HG03025 (cell line): ENCODE results near the gene FAM120C.

Experiments used
- ATAC-seq: cut with Tn5 transposase; IDR thresholded peaks from one replicate; pipeline ENCODE4 v1.9.1; 2021; ENCODE audit warnings: mild to moderate bottlenecking, moderate library complexity; ENCODE audit not compliant: unreplicated experiment, low FRiP score

Gene FAM120C

GRCh38 chrX:54166915-54167314 is 16.1 kb downstream of the FAM120C start:
- ATAC-seq, result no peak

GRCh38 chrX:54157561-54157960 is 25.5 kb downstream of the FAM120C start:
- no peak for ATAC-seq

- no peak for ATAC-seq
These were observed 48.8 kb downstream of the FAM120C start for GRCh38 chrX:54134269-54134668.

DNA sequence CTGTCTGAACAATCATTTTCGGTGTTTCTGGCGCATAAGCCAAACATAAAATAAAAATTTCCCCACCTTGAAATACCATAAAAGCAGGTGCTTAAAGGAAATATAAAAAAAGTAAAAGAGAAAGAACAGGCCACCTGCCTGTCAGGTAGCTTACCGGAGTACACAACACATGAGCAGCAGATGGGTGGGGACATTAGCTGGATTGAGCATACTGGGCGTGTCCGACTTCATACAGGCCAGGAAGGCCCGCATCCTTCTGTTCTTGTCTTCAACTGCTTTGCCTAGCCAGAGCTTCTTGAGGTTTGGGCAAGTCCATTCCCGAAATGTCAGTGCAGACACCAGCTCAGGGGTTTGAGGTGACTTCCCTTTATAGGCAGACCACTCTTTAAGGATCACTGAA is 66.7 kb downstream of the FAM120C start:
- no peak for ATAC-seq

DNA sequence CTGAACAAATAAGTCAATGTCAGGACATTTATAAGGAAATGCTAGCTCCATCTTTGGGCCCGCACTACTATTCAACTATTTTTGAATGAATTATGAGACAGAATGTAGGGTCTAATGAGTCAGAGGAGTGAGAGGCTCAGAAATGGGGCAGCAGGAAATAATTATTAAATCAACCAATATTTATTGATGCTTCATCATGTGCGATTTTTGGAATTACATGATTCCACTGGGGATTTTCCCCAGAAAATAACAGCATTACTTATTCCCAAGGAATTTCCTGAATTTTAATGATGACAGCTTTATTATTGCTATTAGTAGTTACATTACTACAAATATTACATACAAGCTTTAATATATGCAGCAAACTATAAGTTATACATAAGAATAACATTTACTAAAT is 89.5 kb downstream of the FAM120C start:
- ATAC-seq, result no peak

DNA sequence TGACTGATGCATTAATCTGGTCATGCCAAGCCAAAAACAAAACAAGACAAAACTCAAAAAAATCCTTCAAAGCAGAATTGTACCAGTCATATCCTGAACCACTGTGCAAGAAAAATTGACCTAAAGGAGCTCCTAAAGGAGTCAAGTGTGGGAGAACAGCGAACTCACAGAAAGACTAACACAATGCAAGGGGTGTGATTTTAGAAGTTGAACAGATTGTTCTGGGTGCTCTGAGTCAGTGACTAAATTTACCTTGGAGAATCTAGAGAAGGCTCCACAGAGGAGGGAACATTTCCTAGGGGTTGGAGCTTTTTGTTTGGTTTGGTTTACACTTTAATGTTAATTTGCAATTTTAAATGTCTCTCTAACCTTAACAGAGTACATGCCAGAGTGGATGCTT is 89.9 kb downstream of the FAM120C start:
- ATAC-seq, result no peak

DNA sequence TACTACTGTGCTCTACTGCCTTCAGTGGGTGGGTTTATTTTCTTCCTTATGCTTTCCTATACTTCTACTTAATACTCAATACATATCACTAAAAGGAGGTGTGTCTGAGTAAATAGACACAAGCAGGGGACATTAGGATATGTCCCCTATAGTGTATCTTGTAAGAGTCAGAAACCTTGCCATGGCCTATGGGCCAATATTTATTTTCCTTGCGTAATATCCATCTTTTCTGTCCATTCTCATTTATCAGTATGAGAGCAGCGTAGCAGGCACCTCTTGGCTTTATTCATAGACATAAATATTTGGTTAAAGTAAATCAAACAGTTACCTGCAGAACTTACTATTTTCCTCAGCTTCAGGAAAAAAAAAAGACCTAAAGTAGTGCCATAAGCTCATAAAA is 92.2 kb downstream of the FAM120C start:
- ATAC-seq, result no peak

GRCh38 chrX:54089191-54089590 is 93.9 kb downstream of the FAM120C start:
- no peak for ATAC-seq

- ATAC-seq, result no peak
These were observed 95.4 kb downstream of the FAM120C start for GRCh38 chrX:54087661-54088060.

DNA sequence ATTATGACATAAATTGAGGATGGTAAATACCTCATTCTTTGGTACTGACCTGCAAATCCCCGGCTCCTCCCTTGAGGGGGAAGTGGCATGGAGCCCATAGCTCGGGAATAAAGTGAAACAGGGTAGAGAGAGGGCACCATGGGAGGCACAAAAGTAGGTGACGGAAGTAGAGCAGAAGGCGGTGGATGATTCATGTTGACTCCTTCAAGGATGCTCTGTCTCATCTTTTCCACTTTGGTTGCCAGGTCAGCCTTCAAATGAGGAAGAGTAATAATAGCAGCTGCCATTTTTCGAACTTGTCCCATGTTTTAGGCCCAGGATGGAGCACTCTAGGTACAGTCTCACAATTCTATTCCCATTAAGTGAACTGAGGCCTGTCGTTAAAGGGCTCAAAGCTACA is 97.4 kb downstream of the FAM120C start:
- ATAC-seq, result no peak

- ATAC-seq, result no peak
These were observed 106.2 kb downstream of the FAM120C start for GRCh38 chrX:54076903-54077302.

- ATAC-seq, result no peak
These were observed 108.2 kb downstream of the FAM120C start for GRCh38 chrX:54074826-54075225.

DNA sequence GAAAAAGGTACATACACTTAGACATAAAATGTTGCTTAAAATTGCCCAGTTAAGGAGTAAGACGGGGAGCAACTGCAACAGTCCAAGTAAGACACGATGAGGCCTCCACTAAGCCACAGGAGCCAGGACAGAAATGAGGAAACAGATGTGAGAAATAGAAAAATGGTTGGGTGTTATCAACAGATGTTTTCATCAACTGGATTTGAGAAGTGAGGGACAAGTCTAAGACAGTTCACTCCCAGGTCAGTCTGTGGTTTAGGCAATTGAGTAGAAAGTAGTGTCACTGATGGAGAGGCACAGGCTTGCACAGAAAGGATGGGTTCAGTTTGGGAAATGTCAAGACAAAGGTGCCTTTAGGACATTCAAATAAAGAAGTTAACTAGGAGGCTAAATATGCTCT is 115.3 kb downstream of the FAM120C start:
- ATAC-seq, result no peak

- ATAC-seq, result no peak
These were observed 116.2 kb downstream of the FAM120C start for GRCh38 chrX:54066841-54067240.

DNA sequence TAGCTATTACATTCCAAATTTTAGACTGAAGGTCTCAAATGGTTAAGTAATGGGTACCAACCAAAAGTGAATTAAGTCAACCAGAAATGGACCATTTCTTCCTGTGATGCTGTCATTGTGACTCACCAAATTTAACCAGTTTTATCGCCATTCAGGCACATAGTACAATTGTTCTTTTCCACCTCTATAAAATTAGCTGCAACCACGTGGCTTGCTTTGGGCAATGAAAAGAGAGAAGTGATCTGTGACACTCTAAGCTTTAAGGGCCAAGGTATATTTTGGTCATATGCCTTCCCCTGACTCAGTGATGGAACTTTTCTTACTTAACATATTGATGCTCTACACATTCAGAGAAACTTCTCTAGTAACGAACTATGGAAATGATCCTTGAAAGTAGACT is 118.5 kb downstream of the FAM120C start:
- ATAC-seq, result no peak

- no peak for ATAC-seq
These were observed 119.7 kb downstream of the FAM120C start for GRCh38 chrX:54063361-54063760.

GRCh38 chrX:54049801-54050200 is 133.3 kb downstream of the FAM120C start:
- no peak for ATAC-seq

GRCh38 chrX:54048412-54048811 is 134.6 kb downstream of the FAM120C start:
- ATAC-seq, result no peak

GRCh38 chrX:54045563-54046228 is 137.4 kb downstream of the FAM120C start:
- ATAC-seq, result no peak

GRCh38 chrX:54044877-54045338 is 138.1 kb downstream of the FAM120C start:
- no peak for ATAC-seq

- peak; percentile 84 for ATAC-seq
These were observed 138.8 kb downstream of the FAM120C start, which contains the start of gene PHF8 for GRCh38 chrX:54044126-54044876. TSS of gene PHF8 (minus strand) at chrX:54044473. CDS start at chrX:54042728, 1,745 bp downstream.

DNA sequence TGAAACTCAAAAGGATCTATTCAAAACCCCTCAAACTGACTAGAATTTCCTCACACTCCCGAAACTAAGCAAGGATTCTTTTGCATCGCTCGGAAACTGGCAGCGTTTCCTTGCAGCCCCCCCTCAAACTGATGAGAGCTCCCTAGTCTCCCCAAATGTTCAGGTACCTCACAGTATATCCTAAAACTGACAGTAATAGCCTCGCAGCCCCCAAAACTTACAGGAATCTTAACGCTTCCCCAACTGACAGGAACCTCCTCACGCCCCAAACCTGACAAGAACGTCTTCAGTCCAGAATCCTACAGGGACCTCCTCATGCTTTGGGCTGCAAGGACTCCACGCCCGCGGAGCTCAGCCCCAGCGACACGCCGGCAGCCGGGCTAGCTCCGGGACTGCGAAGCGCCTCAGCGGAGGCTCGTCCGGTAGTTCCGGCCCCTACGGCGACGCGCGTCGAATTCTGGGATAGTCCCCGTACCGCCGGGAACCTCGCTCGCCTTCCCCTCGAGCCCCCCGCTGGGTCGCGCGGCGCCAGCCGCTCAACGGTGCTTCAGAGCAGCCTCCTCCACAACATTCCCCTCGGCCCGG is 139.4 kb downstream of the FAM120C start:
- ATAC-seq, result peak; percentile 7
